ENCODE results near the gene NR1D1. TPM values are rescaled to one million over a fixed set of nuclear protein-coding genes. Genes with fewer than 3 reads are reported as not detected.

The NR1D1 gene
- total and polyA plus RNA-seq, 2 of the 13 experiments (the other 11 are each of a cell fraction or from before 2014, with no cell fraction given): 2.1 to 2.7 TPM

GRCh38 chr17:40121181-40122135 lies 21.1 kb upstream of the NR1D1 start, which contains the start of gene MSL1 (continued):
- TF ChIP-seq HNRNPK (IDR thresholded peaks at IDR 0.05; ENCODE audit: low read depth, low read length, poor library complexity, severe bottlenecking) (peak; percentile 90), TERF1 (CRISPR knock-in tag; IDR thresholded peaks at IDR 0.05) (no peak), KLF16 (CRISPR knock-in tag; IDR thresholded peaks at IDR 0.05) (0 out of 4 replicates have a peak, but pooled peaks of 1 of the 2 experiments have one; percentile 3), PHF20 (CRISPR knock-in tag; IDR thresholded peaks at IDR 0.05) (no peak), IRF2 (CRISPR knock-in tag; IDR thresholded peaks at IDR 0.05) (0 out of 2 replicates have a peak, but pooled peaks have one; percentile 15), TFDP1 (CRISPR knock-in tag; IDR thresholded peaks at IDR 0.05; ENCODE audit: borderline replicate concordance) (peak; percentile 44; the same call in 1 of the 2 replicates), LRRFIP1 (CRISPR knock-in tag; conservative IDR thresholded peaks at IDR 0.05) (no peak), SMAD3 (CRISPR knock-in tag; IDR thresholded peaks at IDR 0.05) (peak; percentile 22; the same call in 1 of the 2 replicates), ARID2 (CRISPR knock-in tag; IDR thresholded peaks at IDR 0.05; ENCODE audit: borderline replicate concordance) (0 out of 2 replicates have a peak, but pooled peaks have one; percentile 66), ZNF337 (CRISPR knock-in tag; IDR thresholded peaks at IDR 0.05; ENCODE audit: borderline replicate concordance, low read depth) (no peak), FOXA3 (CRISPR knock-in tag; IDR thresholded peaks at IDR 0.05) (no peak), ZBTB8A (CRISPR knock-in tag; IDR thresholded peaks at IDR 0.05; ENCODE audit: borderline replicate concordance, low read depth) (no peak), ZNF784 (CRISPR knock-in tag; IDR thresholded peaks at IDR 0.05; ENCODE audit: borderline replicate concordance) (peak; percentile 76), ZNF780A (CRISPR knock-in tag; IDR thresholded peaks at IDR 0.05) (no peak), ZNF296 (CRISPR knock-in tag; conservative IDR thresholded peaks at IDR 0.05) (no peak), NR2C2 (CRISPR knock-in tag; IDR thresholded peaks at IDR 0.05; ENCODE audit: borderline replicate concordance) (no peak), GRHL1 (CRISPR knock-in tag; conservative IDR thresholded peaks at IDR 0.05) (no peak), GTF3A (CRISPR knock-in tag; conservative IDR thresholded peaks at IDR 0.05) (no peak), CERS6 (CRISPR knock-in tag; IDR thresholded peaks at IDR 0.05) (no peak)
